SK-N-SH treated with all-trans-retinoic acid at 6 μM for 48 hours (cell line): ENCODE results near the gene PAK4.

Source experiments
- ATAC-seq: fragments of 200-7000 bp; cut with Tn5 transposase; 3 replicates; pipeline ENCODE4 v1.9.1; 2020; ENCODE audit warnings: mild to moderate bottlenecking, moderate library complexity
- ARNTL ChIP-seq: fragments of 450-650 bp; formaldehyde crosslinking; IDR thresholded peaks from 2 replicates; pipeline ENCODE4 v1.5.0; 2020; ENCODE audit warnings: low read depth, mild to moderate bottlenecking, moderate library complexity, borderline replicate concordance
- BACH2 ChIP-seq: fragments of 250-450 bp; sonication (Bioruptor Pico); IDR thresholded peaks from 2 replicates; pipeline ENCODE4 v1.9.0; 2021; ENCODE audit warnings: mild to moderate bottlenecking, borderline replicate concordance
- CSDC2 ChIP-seq: fragments of 250-450 bp; sonication (Bioruptor Pico); IDR thresholded peaks from 2 replicates; pipeline ENCODE4 v1.5.0; 2020; ENCODE audit warnings: mild to moderate bottlenecking, moderate library complexity
- CSRNP3 ChIP-seq: fragments of 250-450 bp; sonication (Bioruptor Pico); IDR thresholded peaks from 2 replicates; pipeline ENCODE4 v1.5.1; 2021; ENCODE audit warnings: mild to moderate bottlenecking, moderate library complexity
- ESRRG ChIP-seq: fragments of 250-450 bp; sonication (Bioruptor Pico); IDR thresholded peaks from 2 replicates; pipeline ENCODE4 v1.6.1; 2021; ENCODE audit warnings: mild to moderate bottlenecking
- GLIS3 ChIP-seq: fragments of 250-450 bp; sonication (Bioruptor Pico); IDR thresholded peaks from 2 replicates; pipeline ENCODE4 v1.5.0; 2020; ENCODE audit warnings: mild to moderate bottlenecking, moderate library complexity
- OSR1 ChIP-seq: fragments of 250-450 bp; sonication (Bioruptor Pico); IDR thresholded peaks from 2 replicates; pipeline ENCODE4 v1.8.0; 2022; ENCODE audit warnings: moderate library complexity, mild to moderate bottlenecking, inconsistent platforms
- PATZ1 ChIP-seq: fragments of 250-450 bp; sonication (Bioruptor Pico); IDR thresholded peaks from 2 replicates; pipeline ENCODE4 v1.8.0; 2020; ENCODE audit warnings: mild to moderate bottlenecking, moderate library complexity, borderline replicate concordance
- POU6F1 ChIP-seq: fragments of 250-450 bp; sonication (Bioruptor Pico); IDR thresholded peaks from 2 replicates; pipeline ENCODE4 v1.8.0; 2021; ENCODE audit warnings: low read depth, mild to moderate bottlenecking, moderate library complexity, borderline replicate concordance
- PPARA ChIP-seq: fragments of 250-450 bp; sonication (Bioruptor Pico); IDR thresholded peaks from 2 replicates; pipeline ENCODE4 v1.5.0; 2020; ENCODE audit warnings: mild to moderate bottlenecking, borderline replicate concordance
- RARB ChIP-seq: fragments of 250-450 bp; sonication (Bioruptor Pico); IDR thresholded peaks from 2 replicates; pipeline ENCODE4 v1.8.0; 2021; ENCODE audit warnings: mild to moderate bottlenecking, moderate library complexity
- TCF4 ChIP-seq: fragments of 250-450 bp; sonication (Bioruptor Pico); IDR thresholded peaks from 2 replicates; pipeline ENCODE4 v1.8.0; 2021; ENCODE audit warnings: mild to moderate bottlenecking, moderate library complexity, borderline replicate concordance
- TOX ChIP-seq: fragments of 250-450 bp; sonication (Bioruptor Pico); IDR thresholded peaks from 2 replicates; pipeline ENCODE4 v1.8.0; 2021; ENCODE audit warnings: mild to moderate bottlenecking, moderate library complexity, borderline replicate concordance
- TSHZ2 ChIP-seq: fragments of 250-450 bp; sonication (Bioruptor Pico); IDR thresholded peaks from 2 replicates; pipeline ENCODE4 v1.5.0; 2020; ENCODE audit warnings: mild to moderate bottlenecking, moderate library complexity
- ZNF565 ChIP-seq: fragments of 450-650 bp; formaldehyde crosslinking; conservative IDR thresholded peaks from 2 replicates; pipeline ENCODE4 v1.5.0; 2020; ENCODE audit warnings: low read depth, mild to moderate bottlenecking, moderate library complexity
- ZNF70 ChIP-seq: fragments of 450-650 bp; formaldehyde crosslinking; IDR thresholded peaks from 2 replicates; pipeline ENCODE4 v1.5.0; 2020; ENCODE audit warnings: mild to moderate bottlenecking, moderate library complexity
- ZNF8 ChIP-seq: fragments of 450-650 bp; formaldehyde crosslinking; IDR thresholded peaks from 2 replicates; pipeline ENCODE4 v1.5.0; 2020; ENCODE audit warnings: mild to moderate bottlenecking, moderate library complexity

Gene PAK4

GRCh38 chr19:39098365-39099269, 27.0 kb upstream of the PAK4 start (continued):
- TF ChIP-seq CSRNP3 (no peak), POU6F1 (CRISPR knock-in tag) (no peak), ZNF8 (CRISPR knock-in tag) (no peak), OSR1 (CRISPR knock-in tag) (no peak), ESRRG (no peak), RARB (CRISPR knock-in tag) (no peak), TOX (CRISPR knock-in tag) (no peak)

GRCh38 chr19:39099341-39099740, 26.2 kb upstream of the PAK4 start:
- TF ChIP-seq CSDC2 (CRISPR knock-in tag) (no peak), OSR1 (CRISPR knock-in tag) (no peak), TSHZ2 (no peak), BACH2 (no peak), TOX (CRISPR knock-in tag) (no peak), CSRNP3 (no peak)

DNA sequence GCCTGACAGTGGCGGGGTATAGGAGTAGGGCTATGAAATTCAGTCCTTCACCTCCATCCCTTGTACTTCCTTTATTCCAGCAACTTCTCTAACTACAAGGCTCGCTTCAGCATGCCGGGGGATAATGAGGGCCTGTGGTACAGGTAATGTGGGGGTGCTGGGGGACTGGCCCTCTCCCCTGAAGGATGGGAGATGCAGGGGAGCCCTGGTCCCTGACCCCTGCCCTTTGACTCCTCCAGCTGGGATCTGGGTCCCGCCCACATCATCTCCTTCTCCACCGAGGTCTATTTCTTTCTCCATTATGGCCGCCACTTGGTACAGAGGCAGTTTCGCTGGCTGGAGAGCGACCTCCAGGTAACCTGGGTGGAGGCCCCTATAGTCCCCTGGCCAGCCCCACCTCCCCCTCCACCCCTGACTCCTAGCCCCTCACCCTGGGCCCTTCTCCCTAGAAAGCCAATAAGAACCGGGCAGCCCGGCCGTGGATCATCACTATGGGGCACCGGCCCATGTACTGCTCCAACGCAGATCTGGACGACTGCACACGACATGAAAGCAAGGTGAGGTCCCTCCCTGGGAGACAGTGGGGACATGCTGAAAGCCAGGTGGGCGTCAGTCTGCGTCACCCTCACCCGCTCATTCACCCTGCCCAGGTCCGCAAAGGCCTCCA, 25.0 kb upstream of the PAK4 start:
- ATAC-seq, result no peak
- no peak for TF ChIP-seq ESRRG
- TF ChIP-seq PATZ1 (CRISPR knock-in tag), result no peak
- no peak for TF ChIP-seq ZNF565
- no peak for TF ChIP-seq GLIS3 (CRISPR knock-in tag)
- TF ChIP-seq TOX (CRISPR knock-in tag), result no peak
- no peak for TF ChIP-seq ZNF8 (CRISPR knock-in tag)
- no peak for TF ChIP-seq ZNF70 (CRISPR knock-in tag)
- no peak for TF ChIP-seq TCF4 (CRISPR knock-in tag)
- TF ChIP-seq CSRNP3, result no peak
- TF ChIP-seq TSHZ2, result no peak
- no peak for TF ChIP-seq POU6F1 (CRISPR knock-in tag)
- TF ChIP-seq PPARA (CRISPR knock-in tag), result no peak
- TF ChIP-seq ARNTL (CRISPR knock-in tag), result no peak

More at GRCh38 chr19:39099341-39099740, 26.2 kb upstream of the PAK4 start:
- ATAC-seq, result no peak
